Measurements from ENCODE around the gene TMED10. TPM values are rescaled to one million over a fixed set of nuclear protein-coding genes. Genes with fewer than 3 reads are reported as not detected.

The TMED10 gene
- total RNA-seq, 2 donors from 2014 or later = 264 to 267 TPM

DNA sequence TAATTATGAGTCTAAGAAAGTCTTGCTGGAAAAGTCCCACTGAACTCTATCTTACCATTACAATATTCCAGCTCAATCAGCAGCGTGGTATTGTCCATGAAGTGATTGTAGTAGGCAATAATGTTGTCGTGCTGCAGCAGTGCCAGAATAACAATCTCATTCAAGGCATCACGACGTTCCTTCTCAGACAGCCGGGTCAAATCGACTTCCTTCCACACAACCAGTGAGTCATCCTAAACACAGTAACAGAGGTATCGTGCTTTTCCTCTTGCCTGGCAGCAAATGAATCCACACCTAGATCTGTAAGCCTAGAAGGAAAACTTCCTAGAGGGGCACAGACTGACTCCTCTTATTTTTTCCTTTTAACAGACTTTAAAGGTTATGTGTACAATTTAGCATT, 52.4 kb downstream of the TMED10 start:
- H3K36me3 Mint-ChIP-seq (ENCODE audit: low read depth) = peaks cover 16% of the 10 kb centered on the region
- peaks cover 11% of the 10 kb centered on the region for H3K4me1 Mint-ChIP-seq
- TF ChIP-seq, protein P1, sequence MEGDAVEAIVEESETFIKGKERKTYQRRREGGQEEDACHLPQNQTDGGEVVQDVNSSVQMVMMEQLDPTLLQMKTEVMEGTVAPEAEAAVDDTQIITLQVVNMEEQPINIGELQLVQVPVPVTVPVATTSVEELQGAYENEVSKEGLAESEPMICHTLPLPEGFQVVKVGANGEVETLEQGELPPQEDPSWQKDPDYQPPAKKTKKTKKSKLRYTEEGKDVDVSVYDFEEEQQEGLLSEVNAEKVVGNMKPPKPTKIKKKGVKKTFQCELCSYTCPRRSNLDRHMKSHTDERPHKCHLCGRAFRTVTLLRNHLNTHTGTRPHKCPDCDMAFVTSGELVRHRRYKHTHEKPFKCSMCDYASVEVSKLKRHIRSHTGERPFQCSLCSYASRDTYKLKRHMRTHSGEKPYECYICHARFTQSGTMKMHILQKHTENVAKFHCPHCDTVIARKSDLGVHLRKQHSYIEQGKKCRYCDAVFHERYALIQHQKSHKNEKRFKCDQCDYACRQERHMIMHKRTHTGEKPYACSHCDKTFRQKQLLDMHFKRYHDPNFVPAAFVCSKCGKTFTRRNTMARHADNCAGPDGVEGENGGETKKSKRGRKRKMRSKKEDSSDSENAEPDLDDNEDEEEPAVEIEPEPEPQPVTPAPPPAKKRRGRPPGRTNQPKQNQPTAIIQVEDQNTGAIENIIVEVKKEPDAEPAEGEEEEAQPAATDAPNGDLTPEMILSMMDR (conservative IDR thresholded peaks at IDR 0.05) = no peak
- Histone ChIP-seq H3K4me1 (ENCODE audit: control insufficient read depth, insufficient read depth, low read length) (no peaks in the 10 kb centered on the region), H3K9ac (ENCODE audit: extremely low read depth, low read length, poor library complexity, severe bottlenecking) (no peak overlapping the region), H3K4me3 (ENCODE audit: low read length) (no peak overlapping the region), H3K27ac (ENCODE audit: low read depth, low read length) (no peak overlapping the region), H3K9me3 (ENCODE audit: control insufficient read depth, low read length) (no peaks in the 10 kb centered on the region), H3K27me3 (ENCODE audit: control insufficient read depth, insufficient read depth, low read length, poor library complexity, severe bottlenecking) (no peaks in the 10 kb centered on the region), H3K36me3 (ENCODE audit: control insufficient read depth, insufficient read depth, low read length) (peaks cover 21% of the 10 kb centered on the region)
- 83 to 85% methylated on average over 6 to 7 of the region's 7 CpGs for WGBS, 2 experiments (ENCODE audit: insufficient coverage in 1 of 2, insufficient read length in 1 of 2)
- H3K9me3 Mint-ChIP-seq = no peaks in the 10 kb centered on the region
- no peak overlapping the region for H3K4me3 Mint-ChIP-seq
- DNase-seq = no peak
- H3K27ac Mint-ChIP-seq = no peak overlapping the region
- no peaks in the 10 kb centered on the region for H3K27me3 Mint-ChIP-seq (ENCODE audit: insufficient read depth)

DNA sequence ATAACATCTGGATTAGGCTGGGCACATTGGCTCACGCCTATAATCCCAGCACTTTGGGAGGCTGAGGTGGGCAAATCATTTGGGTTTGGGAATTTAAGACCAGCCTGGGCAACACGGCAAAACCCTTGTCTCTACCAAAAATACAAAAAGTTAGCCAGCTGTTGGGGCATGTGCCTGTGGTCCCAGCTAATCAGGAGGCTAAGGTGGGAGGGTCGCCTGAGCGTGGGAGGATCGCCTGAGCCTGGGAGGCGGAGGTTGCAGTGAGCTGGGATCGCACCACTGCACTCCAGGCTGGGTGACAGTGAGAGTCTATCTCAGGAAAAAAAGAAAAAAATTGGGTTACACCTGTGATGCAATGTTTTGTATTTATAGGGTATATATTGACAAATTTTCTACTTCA, 54.9 kb downstream of the TMED10 start:
- H3K36me3 ChIP-seq (ENCODE audit: control insufficient read depth, insufficient read depth, low read length) = peaks cover 27% of the 10 kb centered on the region
- TF ChIP-seq, protein P1 (conservative IDR thresholded peaks at IDR 0.05) = no peak
- WGBS, 2 experiments (ENCODE audit: insufficient coverage in 1 of 2, insufficient read length in 1 of 2) = 90 to 97% methylated on average over 5 to 7 of the region's 7 CpGs
- H3K4me3 Mint-ChIP-seq = no peak overlapping the region
- no peaks in the 10 kb centered on the region for H3K9me3 Mint-ChIP-seq
- H3K9me3 ChIP-seq (ENCODE audit: control insufficient read depth, low read length) = no peaks in the 10 kb centered on the region
- H3K27me3 ChIP-seq (ENCODE audit: control insufficient read depth, insufficient read depth, low read length, poor library complexity, severe bottlenecking) = no peaks in the 10 kb centered on the region
- H3K4me1 Mint-ChIP-seq = peaks cover 5% of the 10 kb centered on the region
- H3K36me3 Mint-ChIP-seq (ENCODE audit: low read depth) = peaks cover 34% of the 10 kb centered on the region
- no peak for DNase-seq
- H3K9ac ChIP-seq (ENCODE audit: extremely low read depth, low read length, poor library complexity, severe bottlenecking) = no peak overlapping the region
- H3K27ac Mint-ChIP-seq = no peak overlapping the region
- no peak overlapping the region for H3K27ac ChIP-seq (ENCODE audit: low read depth, low read length)
- no peak overlapping the region for H3K4me3 ChIP-seq (ENCODE audit: low read length)
- no peaks in the 10 kb centered on the region for H3K4me1 ChIP-seq (ENCODE audit: control insufficient read depth, insufficient read depth, low read length)
- H3K27me3 Mint-ChIP-seq (ENCODE audit: insufficient read depth) = no peaks in the 10 kb centered on the region

DNA sequence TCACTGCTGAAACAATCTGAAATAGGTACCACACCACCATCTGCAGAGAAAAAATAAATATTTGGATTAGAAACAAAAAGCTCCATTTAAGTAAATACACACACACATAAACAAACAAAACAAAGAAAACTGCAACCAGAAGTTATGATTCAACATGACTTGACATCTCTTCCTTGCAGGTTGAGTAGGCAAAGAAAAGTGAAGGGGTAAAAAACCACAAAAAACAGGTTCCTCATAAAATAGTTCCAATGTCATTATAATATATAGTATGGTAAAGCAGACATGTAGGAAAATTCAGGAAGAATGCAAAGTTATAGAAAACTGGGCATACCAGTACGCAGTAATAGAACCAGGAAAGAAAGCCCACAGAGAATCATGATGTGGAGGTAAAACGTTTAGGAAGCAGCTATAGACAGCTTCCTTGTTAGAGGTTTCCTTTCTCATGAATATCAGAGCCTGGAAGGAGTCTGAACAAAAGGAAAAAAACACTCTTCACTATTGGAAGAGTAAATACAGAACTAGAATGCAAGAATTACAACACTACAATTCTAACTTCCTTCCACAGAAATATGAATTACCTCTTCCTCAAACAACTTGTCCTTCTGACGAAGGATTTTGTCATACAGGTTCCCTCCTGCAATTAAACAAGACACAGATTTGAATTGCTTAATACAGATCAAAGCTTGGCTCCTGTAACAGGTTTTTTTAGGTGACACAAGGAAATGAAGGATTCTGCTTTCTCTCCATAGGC, 55.7 kb downstream of the TMED10 start:
- no peaks in the 10 kb centered on the region for H3K27me3 Mint-ChIP-seq (ENCODE audit: insufficient read depth)
- H3K9ac ChIP-seq (ENCODE audit: extremely low read depth, low read length, poor library complexity, severe bottlenecking) = no peak overlapping the region
- peaks cover 2% of the 10 kb centered on the region for H3K4me1 Mint-ChIP-seq
- TF ChIP-seq, protein P1 (conservative IDR thresholded peaks at IDR 0.05) = no peak
- H3K27ac ChIP-seq (ENCODE audit: low read depth, low read length) = no peak overlapping the region
- peaks cover 40% of the 10 kb centered on the region for H3K36me3 Mint-ChIP-seq (ENCODE audit: low read depth)
- no peaks in the 10 kb centered on the region for H3K27me3 ChIP-seq (ENCODE audit: control insufficient read depth, insufficient read depth, low read length, poor library complexity, severe bottlenecking)
- no peak for DNase-seq
- no peak overlapping the region for H3K4me3 ChIP-seq (ENCODE audit: low read length)
- H3K4me1 ChIP-seq (ENCODE audit: control insufficient read depth, insufficient read depth, low read length) = no peaks in the 10 kb centered on the region
- H3K9me3 Mint-ChIP-seq = no peaks in the 10 kb centered on the region
- H3K36me3 ChIP-seq (ENCODE audit: control insufficient read depth, insufficient read depth, low read length) = peaks cover 33% of the 10 kb centered on the region
- no peak overlapping the region for H3K27ac Mint-ChIP-seq
- no peaks in the 10 kb centered on the region for H3K9me3 ChIP-seq (ENCODE audit: control insufficient read depth, low read length)
- no peak overlapping the region for H3K4me3 Mint-ChIP-seq
- WGBS, 2 experiments (ENCODE audit: insufficient coverage in 1 of 2, insufficient read length in 1 of 2) = 71 to 93% methylated on average over 3 of the region's 3 CpGs
